CD4-positive, alpha-beta T cell treated with Interleukin-6 for 4 hours (primary cell): Measurements from ENCODE around the gene TMEM9.

Experiments
- DNase-seq: peaks from one replicate; pipeline ENCODE4 v3.0.0-alpha.2; 2020; ENCODE audit warnings: mixed read lengths

The TMEM9 gene

DNA sequence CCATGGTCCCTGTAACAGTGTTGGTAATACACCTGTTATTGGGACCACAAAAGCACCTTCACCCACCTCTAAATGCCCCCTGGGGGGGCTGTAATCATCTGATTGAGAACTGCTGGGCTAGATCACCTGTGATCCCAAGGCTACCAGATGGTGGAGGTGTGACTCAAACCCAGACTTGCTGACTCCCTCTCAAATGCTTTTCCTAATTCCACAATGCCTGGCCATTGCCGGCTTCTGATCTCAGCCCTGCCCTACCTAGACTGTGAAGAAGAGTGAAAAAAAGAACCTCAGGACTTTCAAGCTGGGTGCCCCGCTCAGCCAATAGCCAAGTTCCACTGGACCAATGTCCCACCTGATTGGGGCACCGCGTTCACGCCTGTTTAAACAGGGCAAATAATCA is 9.6 kb downstream of the TMEM9 start:
- no peak for DNase-seq

DNA sequence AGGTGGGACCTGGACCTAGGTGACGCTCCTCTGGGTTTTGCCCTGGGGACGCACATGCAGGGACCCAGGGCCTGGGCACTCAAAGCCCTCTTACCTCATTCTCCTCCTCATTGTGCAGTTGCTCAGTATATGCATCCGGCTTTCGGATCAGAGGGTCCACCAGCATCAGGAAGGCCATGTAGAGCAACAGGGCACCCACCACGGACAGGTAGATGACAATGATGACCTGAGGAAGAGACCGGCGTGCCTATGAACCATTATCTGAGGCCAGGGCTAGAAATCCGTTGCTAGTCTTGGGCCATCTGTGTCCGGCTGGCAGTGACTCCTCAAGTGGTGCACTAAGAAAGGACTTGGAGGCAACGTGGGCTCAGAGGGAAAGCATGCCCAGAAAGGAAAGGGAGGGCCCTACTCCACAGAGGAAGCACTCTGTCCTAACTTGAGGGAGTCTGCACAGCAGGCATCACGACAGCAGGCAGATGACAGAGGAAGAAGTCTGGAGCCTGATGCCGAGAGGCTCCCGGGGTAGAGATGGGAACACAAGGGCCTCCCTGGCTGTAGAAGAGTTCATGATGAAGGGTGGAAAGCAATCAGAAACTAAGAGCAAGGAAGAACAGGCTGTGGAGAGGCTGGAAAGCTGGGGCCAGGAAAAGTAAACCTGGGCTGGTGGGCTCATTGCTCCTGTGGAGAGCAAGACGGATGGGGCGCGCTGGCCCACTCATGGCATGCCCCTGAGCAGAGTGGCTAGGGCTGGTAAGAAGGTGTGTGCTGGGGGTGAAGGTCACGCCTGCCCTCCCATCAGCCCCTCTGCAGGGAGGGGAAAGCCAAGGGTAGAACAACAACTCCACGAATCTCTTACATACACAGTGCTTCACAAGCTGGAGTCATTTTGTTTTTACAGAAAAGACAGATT is 10.3 kb downstream of the TMEM9 start:
- no peak for DNase-seq

DNA sequence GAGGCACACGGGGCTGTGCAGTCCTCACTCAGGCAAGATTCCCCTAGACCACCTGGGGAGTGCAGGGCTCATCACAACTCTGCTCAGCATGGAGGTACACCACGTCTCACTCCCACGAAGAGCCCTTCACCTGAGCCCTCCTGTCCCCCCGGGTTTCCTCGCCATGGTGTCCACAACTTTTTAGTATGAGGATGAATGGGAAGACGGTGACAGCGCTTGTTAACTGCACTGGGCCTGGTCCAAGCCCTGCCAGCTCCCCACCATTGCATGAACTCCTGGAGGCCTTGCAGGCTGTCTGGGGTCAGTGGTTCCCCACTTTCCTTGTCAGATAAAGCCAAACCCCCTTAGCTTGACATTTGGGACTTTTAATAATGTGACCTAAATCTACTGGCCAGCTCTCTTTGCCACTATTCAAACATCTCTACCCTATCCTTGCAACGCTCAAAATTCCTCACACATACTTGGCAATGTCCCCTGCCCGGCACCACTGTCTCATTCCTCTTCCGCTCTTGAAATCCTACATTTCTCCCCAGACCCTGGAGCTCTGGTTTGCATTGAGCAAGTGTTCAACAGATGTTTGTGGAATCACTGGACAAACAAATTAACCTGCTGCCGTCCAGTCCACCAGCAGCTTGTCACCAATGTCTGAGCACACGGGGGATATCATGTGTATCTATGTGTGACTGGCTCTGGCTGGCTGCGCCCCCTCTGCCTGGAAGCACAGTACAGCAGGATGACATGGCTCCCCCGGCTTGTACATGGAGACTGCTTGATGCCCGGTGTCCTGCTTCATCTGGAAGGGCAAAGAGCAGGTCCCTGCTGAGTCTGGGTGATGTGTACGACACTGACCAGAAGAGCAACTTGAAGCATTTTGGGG is 11.2 kb downstream of the TMEM9 start:
- no peak for DNase-seq

DNA sequence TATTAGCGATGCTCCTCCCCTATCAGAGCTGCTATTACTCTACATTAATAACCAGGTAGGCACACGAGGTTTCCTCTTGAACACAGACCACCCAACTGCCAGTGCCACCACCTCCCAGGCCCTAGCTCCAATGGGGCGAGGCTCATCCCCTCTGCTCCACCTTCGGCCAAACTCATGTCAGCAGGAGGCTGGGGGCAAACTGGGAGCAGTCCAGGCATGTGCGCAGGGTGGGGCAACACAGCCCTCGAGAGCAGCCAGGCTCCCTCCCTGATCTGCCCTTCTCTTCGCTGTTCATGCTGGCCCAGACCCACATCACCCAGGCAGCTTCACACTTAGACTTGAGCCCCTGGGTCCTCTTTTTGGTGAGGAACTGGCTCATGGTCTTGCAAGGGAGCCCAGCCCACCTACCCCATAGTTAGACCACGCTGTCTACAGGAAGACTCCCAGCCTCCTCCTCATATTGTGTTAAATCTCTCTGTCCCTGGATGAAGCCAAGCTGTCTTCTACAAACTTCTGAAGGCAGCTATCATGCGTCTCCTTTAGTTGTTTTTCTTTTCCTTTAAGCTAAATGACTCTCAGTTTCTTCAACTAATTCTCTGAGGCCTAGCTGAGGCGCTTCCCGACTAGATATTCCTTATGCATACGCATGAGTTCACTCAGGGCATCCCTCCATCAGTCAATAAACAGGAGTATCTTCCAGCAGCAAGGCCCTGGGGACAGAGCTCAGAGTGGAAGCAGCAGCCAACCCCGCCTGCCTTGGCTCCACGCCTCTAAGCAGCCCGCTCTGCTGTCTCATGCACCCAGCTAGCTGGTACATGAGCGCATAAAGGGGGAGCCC is 12.0 kb downstream of the TMEM9 start:
- DNase-seq, result no peak

DNA sequence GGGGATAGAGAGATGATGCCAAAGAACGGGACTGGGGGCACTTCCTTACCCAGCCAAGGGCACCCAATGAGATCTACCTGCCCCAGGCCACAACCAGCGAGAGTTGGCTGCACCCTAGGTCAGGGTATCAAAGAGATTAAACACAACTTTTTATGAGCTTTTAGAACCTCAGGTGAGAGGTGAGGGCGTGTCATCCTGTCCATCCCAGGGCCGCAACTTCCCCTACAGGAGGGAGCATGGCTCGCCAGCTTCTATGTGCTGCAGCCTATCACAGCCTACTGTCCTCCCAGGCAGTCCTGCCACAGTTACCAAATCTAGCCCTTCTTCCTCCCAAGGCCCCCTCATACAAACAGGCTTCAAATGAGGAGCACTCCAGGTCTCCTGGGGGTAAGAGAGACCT is 12.9 kb downstream of the TMEM9 start:
- DNase-seq, result no peak

DNA sequence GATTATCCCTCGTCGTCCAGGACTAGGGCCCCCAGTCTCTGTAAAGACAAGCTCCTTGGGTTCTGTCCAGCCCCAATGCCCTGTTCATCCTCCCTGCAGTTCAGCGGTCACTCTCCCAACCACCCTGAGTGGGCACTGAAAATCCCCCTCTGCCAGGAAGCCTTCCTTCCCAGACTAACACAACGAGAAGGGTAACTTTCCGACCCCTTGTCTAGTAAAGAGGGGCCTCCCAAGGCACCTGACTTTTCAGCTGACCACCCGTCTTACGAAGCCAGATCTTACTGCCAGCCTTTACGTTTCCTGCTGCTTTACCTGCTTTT is 13.4 kb downstream of the TMEM9 start:
- DNase-seq, result no peak

DNA sequence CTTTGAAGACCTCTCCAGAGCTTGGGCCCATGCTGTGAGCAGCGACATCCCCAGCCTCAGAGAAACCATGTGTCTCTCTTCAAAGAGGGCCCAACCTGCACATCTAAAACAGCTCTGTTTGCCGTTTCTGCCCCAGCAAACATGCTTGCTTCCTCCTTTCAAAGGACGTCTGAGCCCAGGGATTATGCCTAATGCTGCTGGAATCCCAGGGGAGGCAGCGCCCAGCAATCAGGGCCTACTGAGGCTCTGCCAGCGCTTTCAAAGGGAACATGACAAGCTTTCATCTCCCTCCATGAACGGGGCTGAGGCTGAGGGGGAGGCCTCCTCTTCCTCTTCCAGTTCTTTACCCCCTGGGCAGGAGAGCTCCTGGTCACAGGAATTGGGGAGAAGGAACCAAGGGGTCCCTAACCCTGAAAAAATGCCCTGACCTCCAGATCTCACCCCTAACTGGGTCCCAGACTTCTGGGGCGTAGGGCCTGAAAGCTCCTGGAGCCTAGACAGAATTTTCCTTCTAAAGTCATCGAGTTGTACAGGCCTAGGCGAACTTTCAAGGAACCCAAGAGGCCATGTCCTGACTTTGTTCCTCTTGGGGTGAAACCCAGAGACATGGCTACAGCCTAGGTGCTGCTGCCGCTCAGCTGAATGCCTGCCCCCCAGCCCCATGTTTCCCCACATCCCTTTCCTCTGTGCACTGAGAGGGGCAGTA is 13.9 kb downstream of the TMEM9 start:
- DNase-seq, result no peak

DNA sequence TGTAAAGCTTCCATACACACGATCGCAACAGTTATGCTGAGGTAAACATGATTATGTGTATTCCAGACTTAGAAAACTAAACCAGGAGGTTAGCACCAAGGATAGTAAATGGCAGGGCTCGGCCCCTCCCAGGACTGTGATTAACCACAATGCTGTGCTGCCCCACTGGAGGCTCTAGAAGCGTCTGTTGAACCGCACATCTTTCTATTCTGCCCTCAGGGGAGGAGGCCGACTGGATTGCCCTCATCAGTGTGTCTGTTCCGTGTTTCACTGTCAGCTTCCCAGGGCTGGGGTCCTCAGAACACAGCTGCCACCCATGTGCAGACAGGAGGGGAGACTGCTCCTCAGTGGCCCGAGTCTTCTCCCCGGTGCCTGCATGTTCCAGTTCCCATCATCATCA is 14.5 kb downstream of the TMEM9 start:
- DNase-seq, result no peak

DNA sequence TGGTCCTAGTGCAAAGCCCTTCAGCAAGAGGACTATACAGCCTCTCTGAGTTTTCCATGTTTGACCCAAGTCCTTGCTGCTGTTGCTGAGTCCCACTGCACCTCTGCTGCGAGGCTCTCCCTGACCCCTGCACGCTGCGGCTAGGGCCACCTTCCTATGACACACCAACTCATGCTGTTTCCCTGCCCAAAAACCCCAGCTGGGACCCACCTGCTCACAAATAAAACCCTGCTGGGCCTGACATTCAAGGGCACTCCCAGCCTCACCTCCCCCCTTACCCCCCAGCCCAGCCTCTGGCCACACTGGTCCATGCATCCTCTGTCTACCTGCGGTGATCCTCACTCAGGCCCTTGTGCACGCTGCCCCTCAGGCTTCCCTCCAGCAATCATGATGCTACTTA is 15.0 kb downstream of the TMEM9 start:
- DNase-seq, result no peak

DNA sequence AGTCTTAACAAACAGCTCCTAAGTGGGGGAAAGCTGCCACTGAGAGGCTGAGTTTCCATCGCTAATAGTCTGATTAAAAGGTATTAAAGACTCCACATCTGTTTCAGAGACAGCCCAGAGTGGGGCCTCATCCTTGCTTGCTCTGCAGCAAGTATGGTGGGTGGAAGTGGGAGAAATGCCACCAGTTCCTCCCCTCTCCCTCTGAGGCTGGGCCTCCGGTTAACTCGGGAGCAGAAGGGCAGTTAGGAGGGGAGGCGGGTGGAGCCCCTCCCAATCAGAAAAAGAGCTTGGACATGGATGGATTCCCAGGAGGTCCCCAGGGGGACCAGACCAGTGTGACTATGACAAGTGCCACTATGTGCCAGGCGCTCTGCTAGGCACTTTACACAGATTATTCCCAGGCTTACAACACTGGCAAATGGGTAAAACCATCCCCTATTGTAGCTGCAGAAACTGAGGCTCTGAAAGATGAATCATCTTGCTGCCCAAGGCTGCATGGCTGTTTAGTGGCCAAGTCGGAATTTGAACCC is 15.9 kb downstream of the TMEM9 start:
- no peak for DNase-seq

DNA sequence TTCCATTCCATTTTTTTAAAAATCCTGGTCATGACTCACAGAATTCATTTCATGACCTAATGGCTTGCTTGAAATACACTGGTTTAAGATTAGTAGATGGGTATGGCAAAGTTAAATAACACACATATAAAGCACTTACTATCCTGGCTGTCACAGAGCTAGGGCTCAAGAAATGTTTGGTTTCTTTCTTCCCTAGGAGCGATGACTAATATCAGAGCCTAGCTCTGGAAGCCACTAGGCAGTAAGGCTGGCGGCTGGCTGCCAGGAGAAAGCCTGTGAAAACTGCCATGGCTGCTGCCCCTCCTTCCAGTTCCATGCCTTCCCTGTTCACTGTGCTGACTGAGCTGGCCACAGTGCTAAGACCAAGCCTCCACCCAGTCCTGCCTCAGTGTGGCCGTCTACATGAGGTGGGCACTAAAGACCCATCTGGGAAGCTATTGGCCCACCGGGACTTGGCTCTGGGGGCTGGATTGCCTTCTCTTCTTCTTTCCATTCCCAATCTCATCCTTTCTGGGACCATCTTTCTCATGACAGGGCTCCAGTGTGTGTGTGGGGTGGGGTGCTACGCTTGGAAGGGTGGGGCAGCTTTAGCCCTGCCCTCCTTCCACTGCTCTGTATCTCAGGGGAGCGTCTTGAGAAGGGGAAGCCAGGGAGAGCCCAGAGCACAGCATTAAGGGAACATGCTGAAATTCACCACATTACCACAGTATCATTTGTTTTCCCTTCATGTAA is 16.5 kb downstream of the TMEM9 start:
- no peak for DNase-seq

DNA sequence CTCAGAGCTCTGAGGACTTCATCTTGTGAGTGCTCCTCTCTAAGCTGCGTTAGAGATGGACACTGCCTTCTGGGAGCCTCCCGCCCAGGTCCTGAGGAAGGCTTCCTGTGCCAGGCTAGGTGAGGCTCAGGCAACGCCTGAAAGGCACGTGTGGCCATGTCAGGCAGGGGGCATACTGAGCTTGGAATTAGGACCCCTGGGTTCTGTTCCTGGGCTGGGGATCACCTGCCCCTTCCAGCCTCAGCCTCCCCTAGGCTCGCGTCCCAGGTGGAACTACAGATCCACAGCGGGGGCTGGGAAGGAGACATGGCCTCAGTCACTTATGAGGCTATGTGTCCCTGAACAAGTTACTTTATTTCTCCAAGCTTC is 17.3 kb downstream of the TMEM9 start:
- no peak for DNase-seq

DNA sequence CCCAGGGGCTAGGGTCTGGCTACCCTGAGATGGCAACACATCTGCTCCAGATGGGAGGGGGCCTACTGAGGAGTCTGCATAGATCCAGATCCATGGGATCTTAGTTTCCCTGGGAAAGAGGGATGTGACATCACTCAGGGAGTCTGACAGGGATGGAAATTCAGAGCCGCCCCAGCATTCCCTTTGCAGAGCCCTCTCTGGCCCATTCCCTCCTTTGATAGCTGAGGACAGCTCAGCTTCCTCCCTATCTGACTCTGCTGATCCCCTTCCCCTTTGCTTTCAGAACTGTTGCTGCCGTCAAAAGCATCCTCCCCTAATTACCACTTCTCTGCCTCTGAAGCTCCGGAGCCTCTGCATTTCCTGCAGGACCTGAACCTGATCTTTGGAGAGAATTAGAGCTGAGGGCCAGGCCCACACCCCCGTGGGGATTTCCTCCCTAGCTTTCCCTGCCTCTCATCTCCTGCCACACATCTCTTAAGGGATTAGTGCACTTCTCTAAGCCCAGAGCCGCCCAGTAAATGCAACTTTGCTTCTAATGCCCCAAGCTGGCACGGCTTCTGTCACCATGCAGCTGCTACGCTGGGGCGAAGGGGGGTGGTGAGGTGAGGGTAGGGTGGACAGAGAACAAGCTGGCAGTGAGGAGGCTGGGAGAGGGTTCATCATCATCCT is 17.8 kb downstream of the TMEM9 start:
- no peak for DNase-seq

DNA sequence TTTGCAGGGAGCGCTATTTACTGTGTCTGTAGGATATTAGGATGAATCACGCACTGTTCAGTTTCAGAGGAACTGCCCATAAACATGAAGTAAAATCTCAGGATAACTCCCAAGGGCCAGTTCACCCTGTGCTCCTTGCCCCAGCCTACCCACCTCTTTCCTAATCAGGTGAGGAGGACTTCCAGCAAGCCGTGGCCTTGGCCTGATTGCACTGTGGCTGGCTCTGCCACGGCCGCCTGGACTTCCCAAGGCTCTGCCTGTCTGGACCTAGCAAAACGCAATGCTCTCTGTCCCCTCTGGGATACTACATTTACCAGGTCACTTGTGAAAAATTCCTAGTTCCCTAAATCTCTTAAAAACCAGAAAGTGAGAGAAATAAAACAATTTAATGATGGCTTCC is 19.9 kb downstream of the TMEM9 start:
- no peak for DNase-seq

DNA sequence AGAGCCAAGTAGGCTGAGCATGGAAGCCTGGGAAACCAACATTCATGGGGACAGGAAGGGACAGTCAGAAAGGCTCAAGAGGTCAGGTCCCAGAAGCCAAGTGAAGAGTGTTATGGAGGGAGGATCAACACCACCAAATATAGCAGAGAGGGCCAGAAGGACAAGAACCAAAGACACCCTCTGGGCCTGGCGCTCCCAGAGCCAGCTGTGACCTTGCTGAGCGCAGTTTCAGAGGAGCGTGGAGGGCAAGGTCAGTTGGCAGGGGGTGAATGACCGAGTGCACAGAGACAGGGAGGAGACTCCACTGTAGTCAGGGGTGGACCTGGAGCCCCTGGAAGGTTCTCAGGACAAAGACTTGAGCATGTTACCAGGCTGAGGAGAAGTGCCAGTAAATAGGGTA is 22.9 kb downstream of the TMEM9 start:
- no peak for DNase-seq

DNA sequence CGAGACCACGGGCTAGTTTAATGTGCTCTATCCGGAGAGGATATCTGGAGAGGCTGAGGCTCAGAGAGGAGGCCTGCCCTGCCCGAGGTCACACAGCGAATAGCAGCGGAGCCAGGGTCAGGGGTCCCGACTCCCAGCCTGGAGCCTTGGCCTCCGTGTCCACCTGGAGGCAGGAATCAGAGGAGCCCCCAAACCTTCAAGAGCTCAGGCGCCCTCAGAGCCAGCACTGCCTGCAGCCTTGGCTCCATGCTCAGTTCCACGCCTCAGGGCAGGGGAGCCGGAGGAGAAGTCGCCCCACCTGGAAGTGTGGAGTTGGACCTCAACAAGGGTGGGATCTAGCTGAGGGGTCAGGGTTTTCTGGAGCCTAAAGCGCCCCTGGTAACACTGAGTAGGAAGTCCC is 25.3 kb downstream of the TMEM9 start:
- no peak for DNase-seq

DNA sequence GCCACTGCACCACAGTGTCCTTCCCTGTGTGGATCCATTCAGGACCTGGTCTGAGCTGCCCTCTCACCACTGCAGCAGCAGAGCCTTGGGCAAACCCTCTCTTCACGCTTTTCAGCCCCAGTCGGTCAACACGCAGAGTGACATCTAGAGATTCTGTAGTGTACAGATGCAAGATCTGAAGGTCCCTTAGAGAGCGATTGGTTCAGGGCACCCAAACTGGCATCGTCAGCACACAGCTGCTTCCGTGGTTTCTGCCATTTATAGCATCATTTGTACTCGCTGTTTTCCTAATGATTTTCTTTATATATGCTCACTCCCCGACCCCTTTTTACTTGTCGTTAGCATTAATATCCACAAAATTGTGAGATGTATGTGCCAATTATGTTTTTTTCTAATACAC is 25.8 kb downstream of the TMEM9 start:
- no peak for DNase-seq

DNA sequence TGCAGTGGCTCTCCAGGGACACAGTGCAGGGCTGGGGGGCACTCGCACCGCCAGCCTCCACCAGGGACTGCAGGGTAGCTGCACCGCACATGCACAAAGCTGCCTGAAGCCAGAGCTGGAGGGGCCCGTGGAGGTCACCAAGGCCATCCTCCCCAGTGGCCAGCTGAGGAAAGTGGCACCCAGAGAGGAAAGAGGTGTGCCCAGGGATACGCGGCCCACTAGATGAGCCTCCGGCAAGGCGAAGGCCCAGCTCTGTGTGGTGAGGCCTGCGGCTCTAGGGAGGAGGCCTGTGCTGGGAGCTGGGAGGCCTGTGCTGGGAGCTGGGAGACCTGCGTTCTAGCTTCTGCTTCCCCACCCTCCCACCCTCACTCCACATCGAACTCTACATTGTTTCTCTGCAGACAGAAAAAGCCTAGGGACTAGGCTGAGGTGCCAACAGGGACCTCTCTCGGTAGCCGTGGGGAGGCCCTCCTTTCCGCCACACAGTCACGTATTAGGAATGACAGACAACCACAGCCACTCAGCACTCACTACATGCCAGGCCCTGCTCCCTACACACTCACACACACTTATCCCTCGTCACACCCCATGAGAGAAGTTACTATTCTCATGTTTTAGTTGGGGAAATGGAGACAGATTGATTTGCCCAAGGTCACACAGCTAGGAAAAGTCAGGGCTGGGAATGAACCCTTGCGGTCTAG is 26.4 kb downstream of the TMEM9 start:
- no peak for DNase-seq

DNA sequence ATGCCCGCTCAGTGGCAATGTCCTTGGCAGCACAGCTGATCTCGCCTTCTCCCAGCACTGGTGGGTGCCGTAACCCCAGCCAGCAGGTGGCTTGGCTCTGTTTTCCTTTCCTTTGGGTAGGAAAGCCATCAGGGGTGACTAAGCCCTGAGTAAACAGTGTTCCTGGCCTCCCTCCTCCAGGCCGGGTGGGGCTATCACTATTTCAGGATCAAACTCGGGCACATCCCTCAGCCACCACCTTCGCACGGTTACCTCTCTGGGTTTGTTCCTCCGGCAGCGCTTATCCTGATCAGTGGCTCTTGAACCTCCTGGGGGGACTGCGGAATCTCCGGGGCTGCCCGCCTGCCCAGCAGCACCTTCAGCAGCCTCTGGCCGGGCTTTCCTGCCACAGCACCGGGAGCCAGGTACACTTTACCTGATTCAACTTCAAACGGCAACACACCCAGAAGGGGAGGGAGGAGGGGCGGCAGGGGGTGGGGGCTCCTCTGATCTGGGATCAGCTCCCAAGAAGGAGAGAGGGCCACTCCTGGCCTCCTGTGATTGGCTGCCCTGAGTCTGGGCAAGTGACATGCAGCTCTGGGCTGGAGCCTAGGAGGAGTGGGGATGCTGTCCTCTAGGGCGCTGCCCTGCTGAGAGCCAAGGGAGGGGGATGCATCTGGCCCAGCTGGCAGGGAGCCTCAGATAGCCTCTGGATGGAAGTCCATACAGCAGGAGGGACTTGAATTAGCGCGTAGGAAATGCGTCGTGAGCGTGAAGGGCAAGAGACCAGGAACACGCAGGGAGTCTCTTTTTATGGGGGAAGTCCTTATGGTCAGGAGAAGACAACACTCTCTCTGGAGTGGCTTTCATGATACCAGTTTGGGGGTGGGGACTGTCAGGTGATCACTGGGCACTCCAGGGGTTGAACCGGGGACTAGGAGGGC is 27.2 kb downstream of the TMEM9 start, which contains the start of gene ASCL5:
Gene ASCL5, minus strand, starts transcription at position 353 of the 923 bp plus-strand sequence. CDS start 11,812 bp downstream, outside the sequence.
- DNase-seq, result no peak
